ENCODE measurements around the gene RSAD2.

Gene RSAD2

GRCh38 chr2:6923319-6923718 is 45.7 kb downstream of the RSAD2 start:
- ChIA-PET POLR2A (no interaction called here), CTCF (no interaction called here)
- Histone ChIP-seq H3K4me3 (ENCODE audit: low read depth, low read length) (no peak overlapping the region), H3K4me1 (ENCODE audit: control insufficient read depth, insufficient read depth, low read length) (no peaks in the 10 kb centered on the region), H3K9me3 (ENCODE audit: control insufficient read depth, insufficient read depth, low read depth, low read length) (no peaks in the 10 kb centered on the region), H3K27ac (ENCODE audit: extremely low read depth, low read depth, low read length) (no peak overlapping the region), H3K36me3 (ENCODE audit: control insufficient read depth in 2 of 2, insufficient read depth in 1 of 2, low read length in 2 of 2) (no peaks in the 10 kb centered on the region)
- TF ChIP-seq ZNF707 (tag by site-specific recombination; IDR thresholded peaks at IDR 0.05) (no peak), ZNF621 (tag by site-specific recombination; IDR thresholded peaks at IDR 0.05) (no peak), ELK4 (IDR thresholded peaks at IDR 0.05; ENCODE audit: borderline replicate concordance, low read depth, low read length) (no peak), ZNF747 (tag by site-specific recombination; IDR thresholded peaks at IDR 0.05) (no peak), ZNF148 (tag by site-specific recombination; IDR thresholded peaks at IDR 0.05; ENCODE audit: borderline replicate concordance) (no peak), ZNF121 (tag by site-specific recombination; IDR thresholded peaks at IDR 0.05) (no peak), BCL11B (tag by site-specific recombination; IDR thresholded peaks at IDR 0.05; ENCODE audit: low read depth) (no peak), ZNF768 (tag by site-specific recombination; IDR thresholded peaks at IDR 0.05) (no peak), ZNF692 (tag by site-specific recombination; IDR thresholded peaks at IDR 0.05) (no peak)

GRCh38 chr2:6924101-6924923 is 46.7 kb downstream of the RSAD2 start:
- H3K27ac ChIP-seq (ENCODE audit: extremely low read depth, low read depth, low read length), result no peak overlapping the region
- TF ChIP-seq ZBTB44 (tag by site-specific recombination; IDR thresholded peaks at IDR 0.05) (no peak), ZBTB20 (tag by site-specific recombination; IDR thresholded peaks at IDR 0.05) (no peak), ZEB2 (tag by site-specific recombination; IDR thresholded peaks at IDR 0.05) (no peak), ZBTB8A (tag by site-specific recombination; IDR thresholded peaks at IDR 0.05) (no peak), ZNF514 (tag by site-specific recombination; IDR thresholded peaks at IDR 0.05) (no peak), ZSCAN5A (tag by site-specific recombination; IDR thresholded peaks at IDR 0.05) (no peak), ZFHX2 (tag by site-specific recombination; conservative IDR thresholded peaks at IDR 0.05) (no peak), INSM2 (tag by site-specific recombination; IDR thresholded peaks at IDR 0.05) (no peak)
- no peak overlapping the region for H3K4me3 ChIP-seq (ENCODE audit: low read depth, low read length)
- POLR2A ChIA-PET, result no interaction called here
- H3K9me3 ChIP-seq (ENCODE audit: control insufficient read depth, insufficient read depth, low read depth, low read length), result no peaks in the 10 kb centered on the region
- CTCF ChIA-PET, result interaction anchor here (0.7 kb wide), 1 partner anchor 375 kb away, joined by 3 read pairs; no protein-coding TSS in a partner anchor
- H3K36me3 ChIP-seq (ENCODE audit: control insufficient read depth in 2 of 2, insufficient read depth in 1 of 2, low read length in 2 of 2), result no peaks in the 10 kb centered on the region
- H3K4me1 ChIP-seq (ENCODE audit: control insufficient read depth, insufficient read depth, low read length), result no peaks in the 10 kb centered on the region
